Measurements from ENCODE around the gene AKT1.

AKT1 gene

DNA sequence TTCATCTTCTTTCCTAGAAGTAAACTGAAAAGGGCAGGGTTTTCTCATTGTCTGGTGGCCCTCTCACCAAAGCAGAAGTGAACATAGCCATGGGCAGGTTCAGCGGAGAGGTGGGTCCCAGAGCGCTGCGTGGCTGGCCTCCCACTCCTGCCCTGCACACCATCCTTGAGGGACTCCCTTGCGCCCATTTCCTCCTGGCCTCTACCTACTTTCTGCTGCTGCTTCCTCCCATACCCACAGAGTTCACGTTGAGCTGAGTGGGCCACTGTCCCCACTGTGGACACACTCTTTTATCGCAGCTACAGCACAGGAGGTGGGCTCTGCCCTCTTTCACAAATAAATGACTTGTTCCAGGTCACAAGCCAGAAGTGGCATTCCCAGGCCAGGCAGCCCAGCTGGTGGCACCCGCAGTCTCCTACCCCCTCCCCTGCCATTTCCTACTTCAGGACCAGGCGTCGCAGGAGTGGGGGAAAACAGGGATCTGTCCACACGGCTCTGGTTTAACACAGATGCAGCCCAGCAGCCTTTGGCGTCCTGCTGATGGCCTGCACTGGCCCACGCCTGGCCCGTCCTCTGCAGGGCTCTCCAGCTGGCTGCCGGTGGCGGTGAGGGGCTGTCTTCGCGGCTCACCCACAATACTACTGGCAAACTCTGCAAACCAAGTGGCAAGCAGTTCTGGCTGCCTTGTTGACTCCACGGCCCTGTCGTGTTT lies 37.7 kb downstream of the AKT1 start:
- TF ChIP-seq, protein P1, sequence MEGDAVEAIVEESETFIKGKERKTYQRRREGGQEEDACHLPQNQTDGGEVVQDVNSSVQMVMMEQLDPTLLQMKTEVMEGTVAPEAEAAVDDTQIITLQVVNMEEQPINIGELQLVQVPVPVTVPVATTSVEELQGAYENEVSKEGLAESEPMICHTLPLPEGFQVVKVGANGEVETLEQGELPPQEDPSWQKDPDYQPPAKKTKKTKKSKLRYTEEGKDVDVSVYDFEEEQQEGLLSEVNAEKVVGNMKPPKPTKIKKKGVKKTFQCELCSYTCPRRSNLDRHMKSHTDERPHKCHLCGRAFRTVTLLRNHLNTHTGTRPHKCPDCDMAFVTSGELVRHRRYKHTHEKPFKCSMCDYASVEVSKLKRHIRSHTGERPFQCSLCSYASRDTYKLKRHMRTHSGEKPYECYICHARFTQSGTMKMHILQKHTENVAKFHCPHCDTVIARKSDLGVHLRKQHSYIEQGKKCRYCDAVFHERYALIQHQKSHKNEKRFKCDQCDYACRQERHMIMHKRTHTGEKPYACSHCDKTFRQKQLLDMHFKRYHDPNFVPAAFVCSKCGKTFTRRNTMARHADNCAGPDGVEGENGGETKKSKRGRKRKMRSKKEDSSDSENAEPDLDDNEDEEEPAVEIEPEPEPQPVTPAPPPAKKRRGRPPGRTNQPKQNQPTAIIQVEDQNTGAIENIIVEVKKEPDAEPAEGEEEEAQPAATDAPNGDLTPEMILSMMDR (IDR thresholded peaks at IDR 0.05; ENCODE audit: low read depth, low read length): no peak
- no peak overlapping the region for H3K4me3 ChIP-seq (ENCODE audit: low read depth, low read length)

DNA sequence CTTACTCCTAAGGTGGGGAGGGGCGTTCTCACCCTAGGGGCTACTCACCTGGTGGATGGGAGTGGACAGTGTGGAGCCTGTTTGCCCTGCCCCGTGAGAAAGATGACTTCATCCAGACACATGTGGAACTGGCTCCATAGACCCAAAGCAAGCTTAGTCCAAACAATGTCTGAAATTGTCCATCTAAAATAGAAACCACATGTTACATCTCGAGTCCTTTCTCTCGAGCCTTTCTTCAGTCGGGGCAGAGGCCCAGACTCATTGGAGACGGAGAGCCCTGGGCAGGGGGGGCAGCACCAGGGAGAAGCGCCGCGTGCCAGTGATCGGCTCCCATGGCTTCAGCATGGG lies 38.3 kb downstream of the AKT1 start:
- no peak overlapping the region for H3K4me3 ChIP-seq (ENCODE audit: low read depth, low read length)

DNA sequence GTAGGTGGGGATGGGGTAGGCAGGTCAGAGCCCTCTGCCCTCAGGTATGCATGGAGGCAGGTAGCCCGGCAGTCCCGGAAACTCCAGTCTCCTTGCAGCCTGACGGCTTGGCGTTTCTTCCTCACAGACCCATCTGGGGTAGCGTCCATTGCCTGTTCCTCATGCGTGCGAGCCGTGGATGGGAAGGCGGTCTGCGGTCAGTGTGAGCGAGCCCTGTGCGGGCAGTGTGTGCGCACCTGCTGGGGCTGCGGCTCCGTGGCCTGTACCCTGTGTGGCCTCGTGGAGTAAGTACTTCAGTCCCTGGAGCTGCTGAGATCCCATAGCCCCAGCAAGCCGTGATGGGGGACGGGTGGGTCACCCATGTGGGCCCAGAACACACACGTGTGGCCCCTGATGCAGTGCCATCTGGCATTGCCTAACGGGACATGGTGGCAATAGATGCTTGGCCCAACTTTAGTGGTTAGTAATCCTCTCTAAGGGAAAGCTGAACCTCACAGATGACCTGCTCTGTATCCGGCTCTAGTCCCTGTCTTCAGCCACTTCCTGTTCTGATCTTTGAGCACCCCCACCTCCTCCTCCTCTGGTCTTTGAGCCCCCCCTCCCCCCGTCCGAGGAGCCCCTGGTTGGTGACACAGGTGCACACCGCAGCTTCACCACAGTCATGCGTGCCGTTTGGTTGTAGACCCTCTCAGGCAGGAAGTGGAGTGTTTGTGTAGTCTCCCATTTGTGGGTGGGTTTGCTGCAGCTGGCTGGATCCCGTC lies 38.9 kb downstream of the AKT1 start:
- TF ChIP-seq, protein P1 (IDR thresholded peaks at IDR 0.05; ENCODE audit: low read depth, low read length): no peak
- H3K4me3 ChIP-seq (ENCODE audit: low read depth, low read length): no peak overlapping the region

More for the DNA sequence above, 38.3 kb downstream of the AKT1 start:
- TF ChIP-seq, protein P1 (IDR thresholded peaks at IDR 0.05; ENCODE audit: low read depth, low read length): no peak

DNA sequence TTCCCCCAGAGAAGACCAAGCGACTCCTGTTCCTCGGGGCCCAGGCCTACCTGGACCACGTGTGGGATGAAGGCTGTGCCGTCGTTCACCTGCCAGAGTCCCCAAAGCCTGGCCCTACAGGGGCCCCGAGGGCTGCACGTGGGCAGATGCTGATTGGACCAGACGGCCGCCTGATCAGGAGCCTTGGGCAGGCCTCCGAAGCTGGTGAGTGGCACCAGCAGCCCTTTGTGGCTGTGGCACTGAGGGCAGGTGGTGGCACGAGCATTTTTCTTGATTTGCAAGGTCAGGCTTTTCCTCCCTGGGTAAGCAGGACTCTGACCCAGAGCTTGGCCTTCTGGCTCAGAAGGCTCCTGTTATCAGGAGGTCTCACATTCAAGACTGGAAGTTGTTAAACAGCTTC lies 39.9 kb downstream of the AKT1 start:
- no peak overlapping the region for H3K4me3 ChIP-seq (ENCODE audit: low read depth, low read length)
- TF ChIP-seq, protein P1 (IDR thresholded peaks at IDR 0.05; ENCODE audit: low read depth, low read length): no peak

DNA sequence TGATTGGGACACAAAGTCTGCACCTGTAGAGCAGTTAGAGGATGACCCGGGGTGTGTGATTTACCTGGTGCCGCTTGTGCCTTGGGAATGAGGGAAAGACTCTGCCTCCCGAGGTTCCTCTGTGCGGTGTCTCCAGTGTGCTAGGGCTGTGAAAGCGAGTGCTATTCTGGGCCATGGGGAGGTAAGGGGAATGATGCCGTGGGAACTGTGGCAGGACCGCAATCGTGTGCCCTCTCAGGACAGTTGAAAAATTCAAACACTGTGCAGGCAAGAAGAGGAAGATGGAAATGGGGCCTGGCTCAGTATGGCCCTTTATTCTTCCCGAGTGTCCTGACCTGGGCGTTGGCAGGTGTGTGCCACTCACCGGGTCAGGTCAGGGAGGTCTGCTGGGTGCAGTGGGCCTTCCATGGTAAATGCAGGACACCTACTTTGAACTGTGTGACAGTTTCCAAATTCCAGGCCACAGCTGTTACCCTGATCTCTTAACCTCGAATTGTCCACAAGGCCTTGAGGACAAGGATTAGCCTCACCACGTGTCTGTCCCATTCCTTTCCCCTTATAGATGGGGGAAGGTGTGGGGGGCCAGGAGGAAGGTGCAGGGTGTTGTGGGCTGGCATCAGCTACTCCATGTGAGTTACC lies 41.2 kb downstream of the AKT1 start:
- TF ChIP-seq, protein P1 (IDR thresholded peaks at IDR 0.05; ENCODE audit: low read depth, low read length): no peak
- peak overlapping the region; percentile 88 for H3K4me3 ChIP-seq (ENCODE audit: low read depth, low read length)

DNA sequence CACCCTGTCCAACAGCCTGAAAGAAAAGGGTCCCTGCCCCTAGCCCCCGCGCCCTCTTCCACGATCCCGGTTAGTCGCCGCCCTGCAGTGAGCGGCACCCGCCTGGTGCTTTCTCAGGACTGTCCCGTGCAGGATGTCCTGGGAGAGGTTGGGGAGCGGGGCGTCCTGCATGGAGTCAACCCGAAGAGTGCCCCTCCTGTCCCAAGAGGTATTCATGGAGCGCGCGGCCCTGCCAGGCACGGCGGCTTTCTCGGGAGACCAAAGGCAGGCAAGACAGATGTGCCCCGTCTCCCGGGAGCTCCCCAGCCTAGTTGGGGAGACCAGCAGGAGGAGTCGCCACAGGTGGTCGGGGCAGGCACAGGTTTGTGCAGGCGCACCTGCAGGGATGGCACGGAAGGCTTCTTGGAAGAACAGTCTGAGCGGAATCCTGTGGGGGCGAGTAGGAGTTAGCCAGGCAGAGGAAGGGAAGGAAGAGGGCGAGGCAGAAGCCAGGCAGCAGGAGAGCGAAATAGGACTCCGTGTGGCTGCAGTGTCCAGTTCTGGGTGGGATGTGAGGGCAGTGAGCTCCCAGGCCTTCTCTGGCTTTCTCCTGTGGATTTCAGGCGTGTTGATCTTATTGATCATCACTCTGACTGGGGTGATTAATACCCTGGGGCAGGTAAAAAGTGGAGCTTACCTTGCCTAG lies 41.9 kb downstream of the AKT1 start:
- peak overlapping the region; percentile 88 for H3K4me3 ChIP-seq (ENCODE audit: low read depth, low read length)
- TF ChIP-seq, protein P1 (IDR thresholded peaks at IDR 0.05; ENCODE audit: low read depth, low read length): no peak

Data from WI38 (cell line).